Testis (tissue), 3 donors: ENCODE measurements around the gene SWSAP1. TPM values are rescaled to one million over a fixed set of nuclear protein-coding genes. Genes with fewer than 3 reads are reported as not detected.

Source experiments
- DNase-seq: peaks from one replicate; pipeline ENCODE4 v3.0.0-alpha.2; 2019
- H3K27ac ChIP-seq, 2 donors: fragments of 200-600 bp; sonication (generic); one replicate each; pipeline ENCODE4 v1.5.1; 2019
- H3K27me3 ChIP-seq: fragments of 200-600 bp; sonication (generic); one replicate; pipeline ENCODE4 v1.5.1; 2019
- H3K36me3 ChIP-seq: fragments of 200-600 bp; sonication (generic); one replicate; pipeline ENCODE4 v1.5.1; 2017; ENCODE audit warnings: low read depth; ENCODE audit errors: missing control alignments
- H3K4me1 ChIP-seq: fragments of 200-600 bp; sonication (generic); one replicate; pipeline ENCODE4 v1.5.1; 2019
- H3K4me3 ChIP-seq, 2 donors: fragments of 200-600 bp; sonication (generic); one replicate each; pipeline ENCODE4 v1.5.1; 2017 to 2019
- H3K9me3 ChIP-seq: fragments of 200-600 bp; sonication (generic); one replicate; pipeline ENCODE4 v1.5.1; 2017
- CTCF ChIP-seq, 3 experiments: fragments of 450-650 bp in 2 of 3; fragments of 200-600 bp in 1 of 3; sonication (generic) in 1 of 3; IDR thresholded peaks; one replicate each; pipeline ENCODE4 v1.5.1; 2016 to 2019; ENCODE audit warnings: antibody characterized with exemption in 3 of 3, mild to moderate bottlenecking in 2 of 3, moderate library complexity in 1 of 3
- POLR2A ChIP-seq: fragments of 450-650 bp; IDR thresholded peaks from one replicate; pipeline ENCODE4 v1.6.1; 2017; ENCODE audit warnings: antibody characterized with exemption, mild to moderate bottlenecking, moderate library complexity
- WGBS, 2 donors: methylation state at CpG; one replicate each; pipeline ENCODE4 v1.1.5; 2018; 5-methylcytosine and 5-hydroxymethylcytosine counted together
- intact Hi-C: fragments of 100-400 bp; cut with DNase I; formaldehyde crosslinking; loops from one replicate; pipeline ENCODE4 v1.15.1; 2023; ENCODE audit warnings: low total_unique reads
- polyA plus RNA-seq: library from polyadenylated mRNA; stranded (reverse); fragments of 350-450 nt; fragmentation: Illumina TruSeq; extraction: RNeasy Lipid Tissue Mini Kit (QIAGEN cat#74804); gene quantifications from one replicate; pipeline ENCODE4 v1.2.3, GENCODE V29; 2014; ENCODE audit warnings: low read depth, low replicate concordance; ENCODE audit not compliant: insufficient read depth
- small RNA-seq, 2 donors: library from RNA; depleted of rRNA; stranded (forward); fragments of <200 nt; gene quantifications; one replicate each; pipeline ENCODE3, GENCODE V24; 2016
- total RNA-seq, 2 donors: library from RNA; depleted of rRNA; stranded (reverse); fragments of >200 nt; gene quantifications; one replicate each; pipeline ENCODE4 v1.2.3, GENCODE V29; 2016

The SWSAP1 gene
- total and polyA plus RNA-seq, 3 donors from 2014 or later = 4.9 to 7.0 (median 6.5) TPM

- Histone ChIP-seq H3K27ac (no peak overlapping the region), H3K27me3 (no peaks in the 10 kb centered on the region)
These were observed 47.9 kb downstream of the SWSAP1 start for GRCh38 chr19:11422163-11423065.

DNA sequence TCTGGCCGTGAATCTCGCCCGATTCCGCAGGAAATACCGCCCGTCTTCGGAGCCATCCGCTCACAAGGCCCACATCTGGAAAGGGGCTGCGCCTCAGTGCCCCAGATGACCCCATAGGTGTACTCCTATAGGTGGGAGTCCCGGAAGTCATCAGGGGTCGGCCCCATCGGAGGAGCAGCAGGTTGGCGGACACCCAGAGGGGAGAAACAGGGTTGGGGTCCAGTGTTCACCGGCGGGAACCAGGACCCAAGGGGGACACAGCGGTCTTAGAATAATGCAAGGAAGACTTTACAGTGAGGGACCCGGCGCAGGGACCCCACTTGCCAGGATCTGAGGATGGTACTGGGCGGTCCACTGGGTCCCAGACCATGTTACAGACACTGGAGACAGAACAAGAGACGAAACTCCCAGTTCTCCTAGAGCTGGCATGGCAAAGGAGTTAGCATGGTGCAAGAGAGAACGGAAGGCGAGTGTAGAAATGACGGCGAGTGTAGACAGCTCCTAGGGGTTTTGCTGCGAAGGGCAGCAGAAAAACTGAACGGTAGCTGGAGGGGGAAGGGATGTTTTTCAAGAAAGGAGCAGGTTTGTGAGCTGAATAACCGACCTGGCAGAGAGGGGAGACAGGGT is 48.8 kb downstream of the SWSAP1 start:
- no peaks in the 10 kb centered on the region for H3K27me3 ChIP-seq
- DNase-seq = no peak
- no peaks in the 10 kb centered on the region for H3K36me3 ChIP-seq
- intact Hi-C loops = no loop called here
- WGBS, 2 donors = 27 to 52% methylated on average over 24 to 27 of the region's 27 CpGs
- H3K4me3 ChIP-seq = no peak overlapping the region
- H3K27ac ChIP-seq = no peak overlapping the region
- TF ChIP-seq CTCF (IDR thresholded peaks at IDR 0.05) (no peak), POLR2A (no peak)
- H3K4me1 ChIP-seq = peaks cover 25% of the 10 kb centered on the region
- H3K9me3 ChIP-seq = no peaks in the 10 kb centered on the region

More at GRCh38 chr19:11422163-11423065, 47.9 kb downstream of the SWSAP1 start:
- no peaks in the 10 kb centered on the region for H3K36me3 ChIP-seq
- 2 to 6% methylated on average over 12 to 53 of the region's 56 CpGs for WGBS, 2 donors
- H3K9me3 ChIP-seq = no peaks in the 10 kb centered on the region
- H3K4me3 ChIP-seq = peak overlapping the region in 1 of 2 donors; percentile 11
- peak; percentile 63 for DNase-seq
- intact Hi-C loops = no loop called here
- peaks cover 25% of the 10 kb centered on the region for H3K4me1 ChIP-seq
- no peak for TF ChIP-seq POLR2A
- TF ChIP-seq CTCF (IDR thresholded peaks at IDR 0.05) = no peak

DNA sequence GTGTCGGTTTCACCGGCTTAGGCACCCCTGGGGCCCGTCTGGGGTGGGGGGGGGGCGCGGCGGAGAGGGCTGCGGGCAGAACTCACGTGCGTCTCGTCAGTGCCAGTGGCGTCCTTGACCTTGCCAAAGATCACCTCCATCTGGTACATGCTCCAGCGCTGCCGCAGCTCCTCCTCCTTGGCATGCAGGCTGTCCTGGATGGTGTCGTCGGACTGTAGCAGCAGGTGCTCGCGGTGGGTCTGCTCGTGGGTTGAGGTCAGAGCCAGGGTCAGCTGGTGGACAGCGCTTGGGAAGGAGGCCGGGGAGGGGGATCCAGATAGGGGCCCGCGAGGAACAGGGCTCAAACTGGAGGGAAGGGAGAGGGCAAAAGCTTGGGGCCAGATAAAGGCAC is 49.3 kb downstream of the SWSAP1 start:
- no peaks in the 10 kb centered on the region for H3K27me3 ChIP-seq
- no peak for DNase-seq
- 5 to 7% methylated on average over 12 to 21 of the region's 22 CpGs for WGBS, 2 donors

More for the DNA sequence above, 49.3 kb downstream of the SWSAP1 start:
- intact Hi-C loops = no loop called here
- H3K36me3 ChIP-seq = no peaks in the 10 kb centered on the region
- peaks cover 25% of the 10 kb centered on the region for H3K4me1 ChIP-seq
- no peak overlapping the region for H3K27ac ChIP-seq
- no peaks in the 10 kb centered on the region for H3K9me3 ChIP-seq
- TF ChIP-seq CTCF (IDR thresholded peaks at IDR 0.05) (no peak), POLR2A (no peak)
- H3K4me3 ChIP-seq = no peak overlapping the region

Small RNAs within 50 kb of the gene (small RNA-seq; reads per million reads assigned to genes)
- 0 reads per million in 2 donors for gene RF00019

Other genes with a start within 250 kb of the SWSAP1 start
- 1 to 10 TPM; 7.1 to 7.4 TPM for gene SPC24, start 218.9 kb upstream of the SWSAP1 start, total RNA-seq
- gene SPC24, start 218.9 kb upstream of the SWSAP1 start, polyA plus RNA-seq = 5.4 TPM
- 100 to 1,000 TPM in 1 of 2 donors, 10 to 100 TPM in 1; 98.9 to 161 TPM for gene KANK2, start 177.1 kb upstream of the SWSAP1 start, total RNA-seq
- gene KANK2, start 177.1 kb upstream of the SWSAP1 start, polyA plus RNA-seq = 77.7 TPM
- not detected for gene ANGPTL8, start 135.0 kb upstream of the SWSAP1 start, total RNA-seq
- gene ANGPTL8, start 135.0 kb upstream of the SWSAP1 start, polyA plus RNA-seq = not detected
- gene DOCK6, start 112.1 kb upstream of the SWSAP1 start, total RNA-seq = 10 to 100 TPM; 32.5 to 45.0 TPM
- gene DOCK6, start 112.1 kb upstream of the SWSAP1 start, polyA plus RNA-seq = 18.4 TPM
- gene TSPAN16, start 78.5 kb upstream of the SWSAP1 start, total RNA-seq = 100 to 1,000 TPM in 1 of 2 donors, 10 to 100 TPM in 1; 42.5 to 137 TPM
- 180 TPM for gene TSPAN16, start 78.5 kb upstream of the SWSAP1 start, polyA plus RNA-seq
- gene RAB3D, start 35.0 kb upstream of the SWSAP1 start, total RNA-seq = 1 to 10 TPM; 6.7 to 9.8 TPM
- 4.5 TPM for gene RAB3D, start 35.0 kb upstream of the SWSAP1 start, polyA plus RNA-seq
- gene TMEM205, start 28.4 kb upstream of the SWSAP1 start, total RNA-seq = 100 to 1,000 TPM; 174 to 213 TPM
- gene TMEM205, start 28.4 kb upstream of the SWSAP1 start, polyA plus RNA-seq = 132 TPM
- 10 to 100 TPM; 41.3 to 59.8 TPM for gene CCDC159, start 28.1 kb upstream of the SWSAP1 start, total RNA-seq
- 99.0 TPM for gene CCDC159, start 28.1 kb upstream of the SWSAP1 start, polyA plus RNA-seq
- 10 to 100 TPM; 27.1 to 28.9 TPM for gene PLPPR2, start 19.2 kb upstream of the SWSAP1 start, total RNA-seq
- gene PLPPR2, start 19.2 kb upstream of the SWSAP1 start, polyA plus RNA-seq = 20.3 TPM
- gene EPOR, start 9.6 kb downstream of the SWSAP1 start, total RNA-seq = 1 to 10 TPM; 5.7 to 7.6 TPM
- 4.3 TPM for gene EPOR, start 9.6 kb downstream of the SWSAP1 start, polyA plus RNA-seq
- gene RGL3, start 44.6 kb downstream of the SWSAP1 start, total RNA-seq = 1 to 10 TPM; 3.1 to 3.6 TPM
- gene RGL3, start 44.6 kb downstream of the SWSAP1 start, polyA plus RNA-seq = 5.5 TPM
- gene ODAD3, start 60.5 kb downstream of the SWSAP1 start, total RNA-seq = 10 to 100 TPM in 1 of 2 donors, 1 to 10 TPM in 1; 9.7 to 14.8 TPM
- gene ODAD3, start 60.5 kb downstream of the SWSAP1 start, polyA plus RNA-seq = 18.3 TPM
- 100 to 1,000 TPM; 214 to 256 TPM for gene PRKCSH, start 61.0 kb downstream of the SWSAP1 start, total RNA-seq
- gene PRKCSH, start 61.0 kb downstream of the SWSAP1 start, polyA plus RNA-seq = 266 TPM
- gene ELAVL3, start 106.4 kb downstream of the SWSAP1 start, total RNA-seq = 1 to 10 TPM; 6.1 to 7.5 TPM
- gene ELAVL3, start 106.4 kb downstream of the SWSAP1 start, polyA plus RNA-seq = 0.74 TPM
- 10 to 100 TPM; 36.8 to 53.3 TPM for gene ZNF653, start 131.2 kb downstream of the SWSAP1 start, total RNA-seq
- gene ZNF653, start 131.2 kb downstream of the SWSAP1 start, polyA plus RNA-seq = 45.9 TPM
- gene ECSIT, start 154.5 kb downstream of the SWSAP1 start, total RNA-seq = 10 to 100 TPM; 45.4 to 58.7 TPM
- 28.9 TPM for gene ECSIT, start 154.5 kb downstream of the SWSAP1 start, polyA plus RNA-seq
- 100 to 1,000 TPM; 130 to 151 TPM for gene CNN1, start 164.2 kb downstream of the SWSAP1 start, total RNA-seq
- 218 TPM for gene CNN1, start 164.2 kb downstream of the SWSAP1 start, polyA plus RNA-seq
- 100 to 1,000 TPM; 131 to 184 TPM for gene ELOF1, start 184.6 kb downstream of the SWSAP1 start, total RNA-seq
- gene ELOF1, start 184.6 kb downstream of the SWSAP1 start, polyA plus RNA-seq = 262 TPM
- gene ACP5, start 203.0 kb downstream of the SWSAP1 start, total RNA-seq = 1 to 10 TPM; 4.2 to 6.8 TPM
- gene ACP5, start 203.0 kb downstream of the SWSAP1 start, polyA plus RNA-seq = 20.5 TPM
- 10 to 100 TPM; 15.5 to 17.2 TPM for gene ZNF627, start 222.8 kb downstream of the SWSAP1 start, total RNA-seq
- 16.7 TPM for gene ZNF627, start 222.8 kb downstream of the SWSAP1 start, polyA plus RNA-seq